ENCODE measurements around the gene BRIP1. TPM values are rescaled to one million over a fixed set of nuclear protein-coding genes. Genes with fewer than 3 reads are reported as not detected.
"Not testable (repeated sequence)": the region's sequence is repeated elsewhere in the genome, so short reads cannot be mapped to it uniquely, and the experiment has no call there.

Gene BRIP1
- total and polyA plus RNA-seq, 4 donors: 3.4 to 7.9 (median 6.2) TPM

DNA sequence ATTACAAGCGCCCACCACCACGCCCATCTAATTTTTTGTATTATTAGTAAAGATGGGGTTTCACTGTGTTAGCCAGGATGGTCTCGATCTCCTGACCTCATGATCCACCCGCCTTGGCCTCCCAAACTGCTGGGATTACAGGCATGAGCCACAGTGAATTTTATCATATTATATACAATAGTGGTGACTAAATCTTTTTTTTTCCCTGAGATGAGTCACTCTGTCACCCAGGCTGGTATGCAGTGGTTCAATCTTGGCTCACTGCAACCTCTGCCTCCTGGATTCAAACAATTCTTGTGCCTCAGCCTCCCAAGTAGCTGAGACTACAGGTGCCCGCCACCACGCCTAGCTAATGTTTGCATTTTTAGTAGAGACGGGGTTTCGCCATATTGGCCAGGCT lies 22.5 kb upstream of the BRIP1 start:
- peaks cover 42% of the 10 kb centered on the region for H3K36me3 ChIP-seq (ENCODE audit: control insufficient read depth, insufficient read depth, low read length)
- not testable (repeated sequence) for H3K4me3 ChIP-seq (ENCODE audit: low read depth, low read length)

GRCh38 chr17:61884864-61885263 lies 21.5 kb upstream of the BRIP1 start:
- no peak for DNase-seq (ENCODE audit: low read depth in 4 of 6, low spot score in 6 of 6)
- no peak overlapping the region for H3K27ac ChIP-seq (ENCODE audit: low read depth, low read length)
- no peak overlapping the region for H3K4me3 ChIP-seq (ENCODE audit: low read depth, low read length)
- no CpG with 5 or more reads among the region's 3 CpGs for WGBS (ENCODE audit: insufficient coverage)
- peaks cover 47% of the 10 kb centered on the region for H3K36me3 ChIP-seq (ENCODE audit: control insufficient read depth, insufficient read depth, low read length)
- H3K27me3 ChIP-seq (ENCODE audit: control insufficient read depth, insufficient read depth, low read length): no peaks in the 10 kb centered on the region
- H3K4me1 ChIP-seq (ENCODE audit: control insufficient read depth, insufficient read depth, low read length): no peaks in the 10 kb centered on the region
- no peaks in the 10 kb centered on the region for H3K9me3 ChIP-seq (ENCODE audit: control insufficient read depth, insufficient read depth, low read length)

More for the DNA sequence above, 22.5 kb upstream of the BRIP1 start:
- 98% methylated on average over 4 of the region's 8 CpGs for WGBS (ENCODE audit: insufficient coverage)
- not testable (repeated sequence) for H3K4me1 ChIP-seq (ENCODE audit: control insufficient read depth, insufficient read depth, low read length); H3K27me3 ChIP-seq (ENCODE audit: control insufficient read depth, insufficient read depth, low read length); H3K9me3 ChIP-seq (ENCODE audit: control insufficient read depth, insufficient read depth, low read length); DNase-seq (ENCODE audit: low read depth in 4 of 6, low spot score in 6 of 6); H3K27ac ChIP-seq (ENCODE audit: low read depth, low read length)

- Histone ChIP-seq H3K9me3 (ENCODE audit: control insufficient read depth, insufficient read depth, low read length) (no peaks in the 10 kb centered on the region), H3K27ac (ENCODE audit: low read depth, low read length) (no peak overlapping the region), H3K27me3 (ENCODE audit: control insufficient read depth, insufficient read depth, low read length) (no peaks in the 10 kb centered on the region), H3K4me3 (ENCODE audit: low read depth, low read length) (no peak overlapping the region), H3K4me1 (ENCODE audit: control insufficient read depth, insufficient read depth, low read length) (no peaks in the 10 kb centered on the region), H3K36me3 (ENCODE audit: control insufficient read depth, insufficient read depth, low read length) (peaks cover 40% of the 10 kb centered on the region)
- no peak for DNase-seq (ENCODE audit: low read depth in 4 of 6, low spot score in 6 of 6)
- no CpG with 5 or more reads among the region's 4 CpGs for WGBS (ENCODE audit: insufficient coverage)
Measured at GRCh38 chr17:61880589-61881102, 17.3 kb upstream of the BRIP1 start.

DNA sequence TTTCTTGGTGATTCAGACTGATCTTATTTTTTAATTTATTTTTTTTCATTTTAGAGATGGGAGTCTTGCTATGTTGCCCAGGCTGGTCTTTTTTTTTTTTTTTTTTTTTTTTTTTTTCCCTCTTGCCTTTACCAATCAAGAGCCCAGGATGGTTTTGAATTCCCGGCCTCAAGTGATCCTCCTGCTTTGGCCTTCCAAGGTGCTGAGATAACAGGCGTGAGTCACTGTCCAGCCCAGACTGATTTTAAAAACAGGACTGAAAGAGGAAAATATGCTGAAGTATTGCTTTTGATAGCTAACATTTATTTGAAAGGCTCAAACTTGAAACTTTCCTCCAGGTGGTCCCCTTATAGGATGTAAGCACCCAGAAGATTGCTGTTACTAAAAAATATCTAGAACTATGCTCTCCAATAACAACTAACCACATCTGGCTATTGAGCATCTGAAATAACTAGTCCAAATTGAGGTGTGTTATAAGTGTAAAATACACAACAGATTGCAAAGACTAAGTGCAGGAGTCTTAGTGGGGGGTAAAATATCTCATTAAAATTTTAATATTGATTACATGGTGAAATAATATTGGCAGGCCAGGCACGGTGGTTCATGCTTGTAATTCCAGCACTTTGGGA lies 15.8 kb upstream of the BRIP1 start:
- Histone ChIP-seq H3K4me3 (ENCODE audit: low read depth, low read length) (no peak overlapping the region), H3K27me3 (ENCODE audit: control insufficient read depth, insufficient read depth, low read length) (no peaks in the 10 kb centered on the region), H3K9me3 (ENCODE audit: control insufficient read depth, insufficient read depth, low read length) (no peaks in the 10 kb centered on the region), H3K27ac (ENCODE audit: low read depth, low read length) (no peak overlapping the region), H3K36me3 (ENCODE audit: control insufficient read depth, insufficient read depth, low read length) (peaks cover 38% of the 10 kb centered on the region), H3K4me1 (ENCODE audit: control insufficient read depth, insufficient read depth, low read length) (no peaks in the 10 kb centered on the region)
- WGBS (ENCODE audit: insufficient coverage): no CpG with 5 or more reads among the region's 3 CpGs
- DNase-seq (ENCODE audit: low read depth in 4 of 6, low spot score in 6 of 6): no peak

- no peak overlapping the region for H3K27ac ChIP-seq (ENCODE audit: low read depth, low read length)
- H3K4me3 ChIP-seq (ENCODE audit: low read depth, low read length): no peak overlapping the region
- WGBS (ENCODE audit: insufficient coverage): 100% methylated on average over 1 of the region's 2 CpGs
- H3K36me3 ChIP-seq (ENCODE audit: control insufficient read depth, insufficient read depth, low read length): peaks cover 36% of the 10 kb centered on the region
- no peak for DNase-seq (ENCODE audit: low read depth in 4 of 6, low spot score in 6 of 6)
- H3K27me3 ChIP-seq (ENCODE audit: control insufficient read depth, insufficient read depth, low read length): no peaks in the 10 kb centered on the region
- no peaks in the 10 kb centered on the region for H3K4me1 ChIP-seq (ENCODE audit: control insufficient read depth, insufficient read depth, low read length)
- H3K9me3 ChIP-seq (ENCODE audit: control insufficient read depth, insufficient read depth, low read length): no peaks in the 10 kb centered on the region
Measured at GRCh38 chr17:61878520-61878919, 15.2 kb upstream of the BRIP1 start.

DNA sequence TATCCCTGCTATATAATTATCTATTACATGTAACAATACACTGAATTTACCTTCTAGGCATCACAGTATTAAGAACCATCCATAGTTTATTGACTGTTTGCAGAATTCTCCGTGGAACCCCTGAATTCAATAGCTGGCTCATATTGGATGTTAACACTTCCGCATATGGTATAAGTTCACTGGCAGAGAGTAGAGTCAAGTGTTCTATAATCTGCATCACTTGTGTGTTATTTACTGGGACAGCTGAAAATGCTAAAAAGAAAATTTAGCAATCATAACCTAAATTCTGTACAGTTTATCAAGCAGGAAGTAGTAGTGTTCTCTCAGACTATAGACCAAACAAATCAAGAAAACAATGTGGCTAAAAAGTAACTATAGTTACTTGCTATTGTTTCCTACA lies 14.5 kb upstream of the BRIP1 start:
- no peak overlapping the region for H3K4me3 ChIP-seq (ENCODE audit: low read depth, low read length)
- no peaks in the 10 kb centered on the region for H3K4me1 ChIP-seq (ENCODE audit: control insufficient read depth, insufficient read depth, low read length)
- H3K9me3 ChIP-seq (ENCODE audit: control insufficient read depth, insufficient read depth, low read length): no peaks in the 10 kb centered on the region
- WGBS (ENCODE audit: insufficient coverage): no CpG with 5 or more reads among the region's 2 CpGs
- DNase-seq (ENCODE audit: low read depth in 4 of 6, low spot score in 6 of 6): no peak
- H3K27ac ChIP-seq (ENCODE audit: low read depth, low read length): no peak overlapping the region
- H3K27me3 ChIP-seq (ENCODE audit: control insufficient read depth, insufficient read depth, low read length): no peaks in the 10 kb centered on the region
- H3K36me3 ChIP-seq (ENCODE audit: control insufficient read depth, insufficient read depth, low read length): peaks cover 31% of the 10 kb centered on the region

GRCh38 chr17:61875804-61876203 lies 12.5 kb upstream of the BRIP1 start:
- no peaks in the 10 kb centered on the region for H3K4me1 ChIP-seq (ENCODE audit: control insufficient read depth, insufficient read depth, low read length)
- 83% methylated on average over 2 of the region's 3 CpGs for WGBS (ENCODE audit: insufficient coverage)
- no peaks in the 10 kb centered on the region for H3K9me3 ChIP-seq (ENCODE audit: control insufficient read depth, insufficient read depth, low read length)
- H3K36me3 ChIP-seq (ENCODE audit: control insufficient read depth, insufficient read depth, low read length): peaks cover 29% of the 10 kb centered on the region
- no peak overlapping the region for H3K27ac ChIP-seq (ENCODE audit: low read depth, low read length)
- H3K4me3 ChIP-seq (ENCODE audit: low read depth, low read length): no peak overlapping the region
- DNase-seq (ENCODE audit: low read depth in 4 of 6, low spot score in 6 of 6): no peak
- no peaks in the 10 kb centered on the region for H3K27me3 ChIP-seq (ENCODE audit: control insufficient read depth, insufficient read depth, low read length)

DNA sequence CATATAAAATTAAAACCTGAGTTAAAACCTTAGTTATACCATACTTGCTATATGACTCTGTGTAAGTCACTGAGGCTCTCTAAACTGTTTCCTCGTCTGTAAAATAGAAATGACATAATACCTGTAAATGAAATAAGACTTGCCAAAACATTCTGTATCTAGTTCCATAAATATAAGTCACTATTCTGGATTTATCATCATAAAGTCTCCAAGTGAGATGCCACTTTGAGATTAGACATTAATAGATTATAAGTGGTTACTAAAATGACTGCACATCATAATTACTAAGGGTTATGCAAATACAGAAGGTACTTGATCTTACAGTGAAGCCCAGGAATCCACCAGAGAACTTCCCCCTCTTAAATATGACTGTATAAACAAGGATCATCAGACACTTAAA lies 12.0 kb upstream of the BRIP1 start:
- no peaks in the 10 kb centered on the region for H3K27me3 ChIP-seq (ENCODE audit: control insufficient read depth, insufficient read depth, low read length)
- H3K9me3 ChIP-seq (ENCODE audit: control insufficient read depth, insufficient read depth, low read length): no peaks in the 10 kb centered on the region
- no peaks in the 10 kb centered on the region for H3K4me1 ChIP-seq (ENCODE audit: control insufficient read depth, insufficient read depth, low read length)
- no CpG with 5 or more reads among the region's 1 CpG for WGBS (ENCODE audit: insufficient coverage)
- H3K36me3 ChIP-seq (ENCODE audit: control insufficient read depth, insufficient read depth, low read length): peaks cover 25% of the 10 kb centered on the region
- H3K27ac ChIP-seq (ENCODE audit: low read depth, low read length): no peak overlapping the region
- no peak for DNase-seq (ENCODE audit: low read depth in 4 of 6, low spot score in 6 of 6)
- no peak overlapping the region for H3K4me3 ChIP-seq (ENCODE audit: low read depth, low read length)

- 80% methylated on average over 1 of the region's 2 CpGs for WGBS (ENCODE audit: insufficient coverage)
- Histone ChIP-seq H3K9me3 (ENCODE audit: control insufficient read depth, insufficient read depth, low read length) (no peaks in the 10 kb centered on the region), H3K36me3 (ENCODE audit: control insufficient read depth, insufficient read depth, low read length) (peaks cover 18% of the 10 kb centered on the region), H3K4me1 (ENCODE audit: control insufficient read depth, insufficient read depth, low read length) (no peaks in the 10 kb centered on the region), H3K27me3 (ENCODE audit: control insufficient read depth, insufficient read depth, low read length) (no peaks in the 10 kb centered on the region), H3K27ac (ENCODE audit: low read depth, low read length) (no peak overlapping the region), H3K4me3 (ENCODE audit: low read depth, low read length) (no peak overlapping the region)
- no peak for DNase-seq (ENCODE audit: low read depth in 4 of 6, low spot score in 6 of 6)
Measured at GRCh38 chr17:61874075-61874474, 10.7 kb upstream of the BRIP1 start.

GRCh38 chr17:61872099-61872498 lies 8.8 kb upstream of the BRIP1 start:
- H3K9me3 ChIP-seq (ENCODE audit: control insufficient read depth, insufficient read depth, low read length): no peaks in the 10 kb centered on the region
- no peak overlapping the region for H3K4me3 ChIP-seq (ENCODE audit: low read depth, low read length)
- DNase-seq (ENCODE audit: low read depth in 4 of 6, low spot score in 6 of 6): no peak
- H3K4me1 ChIP-seq (ENCODE audit: control insufficient read depth, insufficient read depth, low read length): no peaks in the 10 kb centered on the region
- H3K27me3 ChIP-seq (ENCODE audit: control insufficient read depth, insufficient read depth, low read length): no peaks in the 10 kb centered on the region
- no peak overlapping the region for H3K27ac ChIP-seq (ENCODE audit: low read depth, low read length)
- peaks cover 16% of the 10 kb centered on the region for H3K36me3 ChIP-seq (ENCODE audit: control insufficient read depth, insufficient read depth, low read length)
- 100% methylated on average over 1 of the region's 3 CpGs for WGBS (ENCODE audit: insufficient coverage)

Measured in spinal cord (tissue), 10 donors.